Stimulated activated CD8-positive, alpha-beta memory T cell treated with anti-CD3 and anti-CD28 coated beads, Interleukin-15, amount 100 ng/mL, for 4 hours (primary cell): ENCODE results near the gene NPM3.

Source experiments
- DNase-seq, 2 donors: peaks; one replicate each; pipeline ENCODE4 v3.0.0-alpha.2; 2020; ENCODE audit warnings: low read depth in 2 of 2

The NPM3 gene

GRCh38 chr10:101759309-101760247, 23.7 kb downstream of the NPM3 start:
- DNase-seq = no peak

- DNase-seq = no peak
Observed at GRCh38 chr10:101758858-101759257, 24.4 kb downstream of the NPM3 start.

- DNase-seq = no peak
Observed at GRCh38 chr10:101752241-101752640, 31.0 kb downstream of the NPM3 start.

GRCh38 chr10:101749047-101750016, 33.9 kb downstream of the NPM3 start:
- no peak for DNase-seq

GRCh38 chr10:101748496-101748895, 34.8 kb downstream of the NPM3 start:
- DNase-seq = no peak

- DNase-seq = no peak
Observed at GRCh38 chr10:101745074-101745696, 38.1 kb downstream of the NPM3 start.

- DNase-seq = no peak
Observed at GRCh38 chr10:101744267-101744666, 39.0 kb downstream of the NPM3 start.

GRCh38 chr10:101741938-101742337, 41.3 kb downstream of the NPM3 start:
- DNase-seq = no peak

- no peak for DNase-seq
Observed at GRCh38 chr10:101736666-101737065, 46.6 kb downstream of the NPM3 start.

GRCh38 chr10:101732096-101732495, 51.1 kb downstream of the NPM3 start:
- no peak for DNase-seq
